GM21360 (cell line): Measurements from ENCODE around the gene HBEGF.

Experiments
- ATAC-seq: cut with Tn5 transposase; IDR thresholded peaks from one replicate; pipeline ENCODE4 v1.9.1; 2021; ENCODE audit warnings: mild to moderate bottlenecking, moderate library complexity; ENCODE audit not compliant: unreplicated experiment

Gene HBEGF

GRCh38 chr5:140309706-140310249 is 36.6 kb downstream of the HBEGF start:
- ATAC-seq: no peak

- no peak for ATAC-seq
Measured at GRCh38 chr5:140305471-140305870, 40.9 kb downstream of the HBEGF start.

GRCh38 chr5:140303966-140304365 is 42.4 kb downstream of the HBEGF start:
- ATAC-seq: no peak

- ATAC-seq: peak; percentile 96
Measured at GRCh38 chr5:140302786-140303639, 43.4 kb downstream of the HBEGF start, which contains the start of gene PFDN1. Gene PFDN1 (minus strand): TSS chr5:140303101. CDS start chr5:140303073, 28 bp downstream.

GRCh38 chr5:140301136-140301535 is 45.3 kb downstream of the HBEGF start:
- no peak for ATAC-seq

- ATAC-seq: no peak
Measured at GRCh38 chr5:140299056-140299455, 47.3 kb downstream of the HBEGF start.

GRCh38 chr5:140298183-140298601 is 48.2 kb downstream of the HBEGF start:
- no peak for ATAC-seq

- no peak for ATAC-seq
Measured at GRCh38 chr5:140297283-140297682, 49.1 kb downstream of the HBEGF start.

GRCh38 chr5:140296289-140296688 is 50.1 kb downstream of the HBEGF start:
- ATAC-seq: no peak

- no peak for ATAC-seq
Measured at GRCh38 chr5:140295414-140295813, 51.0 kb downstream of the HBEGF start.

GRCh38 chr5:140294753-140295152 is 51.6 kb downstream of the HBEGF start:
- no peak for ATAC-seq

- ATAC-seq: no peak
Measured at GRCh38 chr5:140293849-140294100, 52.6 kb downstream of the HBEGF start.

GRCh38 chr5:140293091-140293848 is 53.1 kb downstream of the HBEGF start:
- no peak for ATAC-seq

- no peak for ATAC-seq
Measured at GRCh38 chr5:140292212-140293036, 54.0 kb downstream of the HBEGF start.

GRCh38 chr5:140287801-140288521 is 58.4 kb downstream of the HBEGF start:
- no peak for ATAC-seq

GRCh38 chr5:140286424-140286823 is 60.0 kb downstream of the HBEGF start:
- ATAC-seq: no peak

GRCh38 chr5:140284013-140284412 is 62.4 kb downstream of the HBEGF start:
- no peak for ATAC-seq
